ENCODE results near the gene ARHGEF2.
"Not testable (repeated sequence)": the region's sequence is repeated elsewhere in the genome, so short reads cannot be mapped to it uniquely, and the experiment has no call there.

Gene ARHGEF2

DNA sequence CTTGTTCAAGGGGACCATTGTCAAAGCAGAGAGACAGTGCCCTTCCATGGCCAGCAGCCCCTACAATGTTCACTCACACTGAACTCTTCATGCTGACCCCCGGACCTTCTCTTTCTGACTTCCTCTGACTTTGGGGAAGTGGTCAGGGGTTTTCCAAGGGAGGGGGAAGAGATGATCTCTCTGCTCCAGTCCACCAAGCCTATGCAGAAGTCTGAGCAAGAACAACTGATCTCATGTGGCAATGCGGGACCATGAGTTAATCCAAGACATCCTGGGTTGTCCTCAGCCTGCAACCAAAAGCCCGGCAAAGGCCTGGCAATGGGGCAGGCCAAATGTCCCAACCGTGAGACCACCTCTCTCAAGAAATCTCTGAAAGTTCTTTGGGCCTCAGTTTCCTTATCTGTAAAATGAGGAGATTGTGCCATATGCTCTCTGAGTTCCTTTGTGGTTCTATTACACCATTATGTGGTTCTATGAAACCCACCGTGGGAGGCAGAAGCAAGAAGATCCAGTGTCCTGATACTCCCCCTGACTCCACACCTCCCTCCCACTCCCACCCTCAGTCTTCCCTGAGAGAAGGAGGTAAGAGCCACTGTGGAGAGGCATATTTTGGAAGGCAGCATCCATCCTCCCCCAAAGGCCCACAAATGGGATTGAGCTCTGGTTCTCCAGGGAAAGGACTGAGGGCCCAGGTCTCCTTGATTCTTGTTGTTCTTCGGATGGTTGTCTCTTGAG is 11.8 kb upstream of the ARHGEF2 start:
- no peak for DNase-seq (ENCODE audit: low read depth)

DNA sequence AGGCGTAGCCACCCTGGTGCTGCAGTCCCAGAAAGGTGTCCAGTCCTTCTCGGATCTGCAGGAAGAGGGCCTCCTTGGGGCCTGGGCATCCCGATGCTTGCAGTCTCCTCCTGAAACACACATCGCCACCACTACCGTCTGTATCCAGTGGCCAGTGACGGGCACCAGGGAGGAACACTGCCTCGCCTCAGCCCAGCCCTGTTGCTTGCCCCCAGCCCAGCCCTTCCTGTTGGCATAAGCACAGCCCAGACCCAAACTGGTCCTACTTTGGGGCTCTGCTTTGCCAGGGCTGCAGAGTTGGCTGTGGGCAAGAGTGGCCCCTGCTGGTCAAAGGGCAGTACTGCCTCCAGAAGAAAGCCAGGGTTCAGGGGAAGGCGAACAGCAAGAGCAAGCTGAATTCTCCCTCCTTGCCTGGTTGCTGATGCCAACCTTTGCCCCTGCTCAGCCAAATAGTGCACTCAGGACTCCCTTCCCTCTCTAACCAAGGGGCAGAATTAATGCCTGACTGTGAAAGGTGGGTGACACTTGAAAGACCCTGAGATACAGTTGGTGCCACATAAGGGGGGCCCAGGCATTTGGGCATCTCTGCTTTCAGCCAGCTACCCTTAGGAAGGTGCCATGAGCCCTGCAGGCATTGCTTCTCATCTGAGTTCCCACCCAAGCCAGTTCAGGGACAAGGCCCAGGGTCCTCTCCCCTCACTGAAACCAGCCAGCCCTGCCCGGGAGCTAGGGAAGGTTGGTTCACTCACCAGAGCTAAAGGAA is 11.1 kb upstream of the ARHGEF2 start:
- DNase-seq (ENCODE audit: low read depth), result peak; percentile 59

DNA sequence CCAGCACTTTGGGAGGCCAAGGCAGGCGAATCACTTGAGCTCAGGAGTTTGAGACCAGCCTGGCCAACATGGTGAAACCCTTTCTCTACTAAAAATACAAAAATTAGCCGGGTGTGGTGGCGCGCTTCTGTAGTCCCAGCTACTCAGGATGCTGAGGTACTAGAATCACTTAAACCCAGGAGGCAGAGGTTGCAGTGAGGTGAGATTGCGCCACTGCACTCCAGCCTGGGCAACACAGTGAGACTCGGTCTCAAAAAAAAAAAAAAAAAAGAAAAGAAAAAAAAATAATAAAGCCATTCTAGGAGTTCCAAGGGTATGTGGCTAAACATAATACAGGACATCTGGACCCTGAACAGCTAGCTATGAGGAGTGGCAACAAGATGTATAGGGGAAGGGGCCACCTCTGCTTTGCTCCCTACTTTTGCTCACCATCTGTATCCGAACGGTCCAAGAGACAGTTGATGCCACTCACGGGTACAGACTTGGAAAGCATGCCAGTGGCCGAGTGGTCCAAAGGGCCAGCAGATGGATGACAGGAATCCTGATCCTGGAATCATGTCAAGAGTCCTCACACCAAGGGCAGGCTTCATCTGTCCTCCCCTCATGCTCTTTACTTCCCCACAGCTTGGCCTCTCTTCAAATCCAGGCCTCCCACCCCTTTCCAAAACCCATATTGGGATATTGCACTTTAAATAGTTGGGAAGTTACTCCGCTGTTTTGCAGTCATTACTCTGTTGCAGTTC is 6.7 kb upstream of the ARHGEF2 start:
- DNase-seq (ENCODE audit: low read depth), result not testable (repeated sequence)

DNA sequence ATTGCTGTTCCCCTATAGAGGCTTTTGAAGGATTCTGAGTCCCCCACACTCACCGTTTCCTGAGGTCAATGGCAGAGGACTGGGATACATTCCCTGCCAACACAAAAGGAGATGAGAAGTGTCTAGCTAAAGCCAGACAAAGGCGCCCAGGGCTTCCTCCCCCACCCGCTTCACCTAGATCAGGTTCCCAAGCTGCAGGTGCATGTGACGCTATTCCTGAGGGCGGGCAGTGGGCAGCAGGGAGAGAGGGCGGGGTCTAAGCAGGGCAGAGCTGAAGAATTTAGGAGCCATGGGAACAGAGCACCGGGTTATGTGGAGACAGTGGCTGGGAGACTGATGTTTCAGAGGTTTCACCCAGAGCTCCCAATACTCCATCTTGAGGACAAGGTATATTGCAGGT is 6.0 kb upstream of the ARHGEF2 start:
- DNase-seq (ENCODE audit: low read depth), result no peak

DNA sequence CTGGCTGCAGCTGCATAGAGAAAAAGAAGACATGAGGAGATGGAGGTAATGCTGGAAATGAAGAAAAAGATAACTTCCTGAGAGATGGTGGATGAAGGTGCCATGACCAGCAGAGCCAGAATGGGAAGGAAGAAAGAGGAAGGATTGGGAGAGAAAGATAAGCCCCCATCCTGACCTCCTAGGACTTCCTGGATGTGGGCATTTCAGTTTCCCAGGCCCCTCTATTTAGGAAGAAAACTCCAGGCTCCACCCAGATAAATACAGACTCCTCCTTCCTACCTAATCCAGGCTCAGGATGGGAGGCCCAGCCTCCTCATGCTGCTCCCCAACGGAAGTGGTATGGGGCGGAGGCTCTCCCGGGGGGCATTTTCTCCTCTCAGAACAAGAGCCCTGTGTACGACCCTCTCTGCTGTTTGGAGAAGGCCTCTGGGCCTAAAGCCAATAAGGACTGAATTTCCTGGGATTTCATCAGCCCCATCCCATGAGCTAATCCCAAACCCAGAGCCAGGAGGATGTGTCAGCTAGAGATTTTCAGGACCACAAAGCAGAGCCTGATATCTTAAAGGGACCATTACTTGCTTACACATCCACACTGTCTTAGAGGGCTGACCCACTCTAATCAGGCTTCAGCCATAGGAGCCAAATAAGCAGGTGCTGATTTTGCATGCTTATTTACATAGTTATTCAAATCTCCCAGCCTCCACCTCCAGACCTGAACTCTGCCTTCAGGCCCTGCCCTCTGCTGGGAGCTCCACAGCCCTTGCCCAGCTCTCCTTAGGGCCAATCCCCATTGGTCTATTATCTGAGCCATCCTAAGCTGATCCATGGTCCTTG is 5.1 kb upstream of the ARHGEF2 start:
- no peak for DNase-seq (ENCODE audit: low read depth)

GRCh38 chr1:155982106-155982505 is 3.8 kb upstream of the ARHGEF2 start:
- no peak for DNase-seq (ENCODE audit: low read depth)

DNA sequence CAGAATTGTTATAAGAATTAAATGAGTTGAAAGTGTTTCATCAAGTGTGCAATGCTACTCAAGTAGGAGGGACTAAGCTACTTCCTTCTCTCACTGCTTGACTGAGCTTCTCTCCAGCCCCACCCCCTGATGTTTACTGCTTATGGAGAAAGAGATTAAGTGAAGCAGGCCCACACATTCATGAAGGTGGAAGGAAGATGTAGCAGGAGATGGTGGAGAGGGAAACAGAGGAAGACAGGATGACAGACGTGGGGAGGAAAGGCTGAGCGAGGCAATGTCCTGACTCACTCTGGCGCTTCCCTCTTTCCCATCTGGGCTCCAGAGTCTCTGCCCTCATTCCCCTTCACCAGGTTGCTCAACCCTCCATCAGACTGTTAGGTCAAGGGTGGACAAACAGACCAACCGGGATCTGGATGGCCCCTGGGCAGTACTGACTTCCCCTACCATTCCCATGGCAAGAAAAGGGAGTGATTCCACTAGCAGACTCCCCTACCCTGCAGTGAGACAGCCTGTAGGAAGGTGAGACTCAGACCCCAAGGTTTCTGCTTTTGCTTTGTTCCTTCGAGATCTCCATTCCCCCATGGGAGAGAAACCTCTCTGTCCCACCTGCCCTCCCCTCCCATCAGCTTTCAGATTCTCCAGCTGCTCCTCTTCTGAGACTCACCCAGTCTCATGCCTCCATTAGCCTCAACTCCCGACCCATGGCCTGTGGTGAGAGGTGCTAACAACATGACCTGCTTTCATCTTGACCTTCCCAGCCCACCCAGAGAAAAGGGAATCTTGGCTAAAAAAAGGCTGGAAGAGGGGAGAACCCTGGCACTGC is 3.1 kb upstream of the ARHGEF2 start:
- no peak for DNase-seq (ENCODE audit: low read depth)

- DNase-seq (ENCODE audit: low read depth), result no peak
These were observed 1.4 kb upstream of the ARHGEF2 start for GRCh38 chr1:155979597-155980343.

GRCh38 chr1:155978973-155979429 is 654 bp upstream of the ARHGEF2 start:
- no peak for DNase-seq (ENCODE audit: low read depth)

GRCh38 chr1:155977690-155978324 is 540 bp downstream of the ARHGEF2 start:
- peak; percentile 59 for DNase-seq (ENCODE audit: low read depth)

DNA sequence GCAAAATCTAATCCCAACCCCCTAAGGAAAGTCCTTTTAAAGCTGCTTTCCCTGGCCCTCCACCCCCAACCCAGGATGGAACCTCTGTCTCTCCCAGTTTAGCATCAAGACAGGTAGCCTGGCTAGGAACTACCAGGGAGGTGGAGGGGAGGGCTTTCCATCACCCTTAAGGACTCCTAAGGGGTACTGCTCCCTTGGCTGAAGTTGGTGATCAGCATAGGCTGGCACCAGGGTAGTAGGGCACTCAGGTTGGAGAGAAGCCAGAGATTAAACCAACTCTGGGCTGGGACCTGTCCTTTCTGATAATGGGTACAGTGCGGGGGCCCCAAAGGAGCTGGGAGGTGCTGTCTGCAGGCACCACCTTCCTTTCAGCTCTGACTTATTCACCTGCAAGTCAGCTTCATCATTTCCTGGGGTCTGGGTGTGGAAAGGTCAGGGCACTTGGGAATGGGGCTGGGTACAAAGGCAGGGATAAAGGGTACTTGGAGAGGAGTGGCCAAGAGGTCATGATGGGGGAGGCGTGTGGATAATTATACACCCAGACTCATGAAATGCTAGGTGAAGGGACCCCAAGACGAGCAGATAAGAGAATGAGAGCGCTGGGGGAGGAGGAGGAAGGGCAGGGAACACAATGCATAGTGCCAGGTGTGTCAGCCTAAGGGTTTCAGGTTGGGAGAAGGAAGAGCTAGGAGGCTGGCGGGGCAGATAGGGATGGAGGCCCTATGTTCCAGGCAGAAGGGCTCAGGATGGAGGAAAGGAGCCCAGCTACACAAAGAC is 1.2 kb downstream of the ARHGEF2 start:
- no peak for DNase-seq (ENCODE audit: low read depth)

GRCh38 chr1:155976062-155976912 is 2.1 kb downstream of the ARHGEF2 start:
- peak; percentile 34 for DNase-seq (ENCODE audit: low read depth)

DNA sequence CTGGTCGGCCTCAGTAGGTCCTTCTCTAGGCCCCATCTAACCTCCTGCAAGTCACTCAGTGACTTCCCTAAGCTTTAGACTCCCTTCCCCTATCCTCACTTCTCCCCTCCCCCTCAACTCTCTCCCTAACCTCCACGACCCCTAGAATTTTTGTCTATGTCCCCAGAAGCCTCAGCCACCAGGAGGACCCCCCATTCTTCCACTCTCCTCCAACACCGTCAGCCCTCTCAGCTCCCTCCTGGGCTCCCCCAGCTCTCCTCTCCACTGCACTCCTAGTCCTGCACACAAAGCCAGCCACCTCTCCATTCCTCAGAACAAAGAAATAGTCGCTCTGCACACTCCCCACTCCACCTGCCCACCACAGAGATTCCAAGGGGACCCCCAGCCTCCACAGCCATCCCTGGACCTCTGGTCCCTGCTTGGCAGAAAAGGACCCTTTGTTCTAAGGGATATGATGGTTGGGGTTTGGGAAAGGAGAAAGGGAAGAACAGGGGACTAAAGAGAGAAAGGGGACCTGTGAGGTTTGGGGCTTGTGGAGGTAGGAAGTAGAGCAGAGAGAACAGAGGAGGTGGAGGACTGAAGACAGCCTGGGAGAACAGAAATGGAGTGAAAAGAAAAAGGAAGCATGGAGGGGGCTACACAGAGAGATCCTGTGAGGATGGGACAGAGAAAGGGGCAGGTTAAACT is 2.8 kb downstream of the ARHGEF2 start:
- DNase-seq (ENCODE audit: low read depth), result no peak

DNA sequence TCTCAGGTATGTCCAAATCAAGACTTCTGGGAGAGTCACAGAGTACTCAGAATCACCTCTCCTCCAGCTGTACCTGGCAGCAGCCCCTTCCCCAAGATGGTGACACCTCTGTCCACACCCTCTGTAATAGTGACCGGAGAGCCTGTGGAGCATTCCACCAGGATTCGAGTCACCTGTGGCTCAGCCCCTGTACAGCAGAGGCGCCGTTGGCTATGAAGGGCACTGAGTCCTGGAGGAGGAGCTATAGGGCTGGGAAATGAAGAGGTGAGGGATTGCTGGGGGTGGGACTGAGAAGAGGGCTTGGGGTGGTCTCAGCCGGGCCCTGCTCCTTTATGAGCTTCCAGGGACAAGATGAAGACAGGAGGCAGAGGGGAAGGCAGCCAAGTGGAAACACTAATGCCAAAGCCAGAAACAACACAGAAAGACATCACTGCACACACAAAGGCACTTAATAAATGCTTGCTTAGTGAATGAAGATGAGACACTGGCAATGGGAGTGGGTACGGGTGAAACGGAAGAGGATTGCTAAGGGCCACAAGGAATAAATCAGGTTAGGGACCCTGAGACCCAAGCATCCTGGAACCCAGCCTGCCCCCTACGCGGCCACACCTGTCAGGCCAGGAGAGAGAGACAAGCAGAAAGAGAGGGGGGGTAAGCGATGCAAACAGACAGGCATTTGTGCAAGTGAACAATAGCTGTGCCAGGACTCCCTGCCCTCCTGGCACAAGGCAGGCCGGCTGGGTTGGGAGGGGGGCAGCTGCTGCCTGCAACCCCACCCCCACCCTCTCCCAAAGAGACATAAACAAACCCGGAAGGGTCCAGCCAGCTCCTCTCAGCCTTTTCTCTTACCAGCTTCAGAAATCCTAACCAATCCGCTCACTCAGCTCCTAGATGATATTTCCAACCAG is 3.9 kb downstream of the ARHGEF2 start:
- no peak for DNase-seq (ENCODE audit: low read depth)

GRCh38 chr1:155973723-155974122 is 4.6 kb downstream of the ARHGEF2 start:
- DNase-seq (ENCODE audit: low read depth), result no peak
